Pulmonary artery endothelial cell (primary cell): Measurements from ENCODE around the gene STK4. TPM values are rescaled to one million over a fixed set of nuclear protein-coding genes. Genes with fewer than 3 reads are reported as not detected.
"Not testable (repeated sequence)": the region's sequence is repeated elsewhere in the genome, so short reads cannot be mapped to it uniquely, and the experiment has no call there.

Source experiments
- DNase-seq: peaks from one replicate; pipeline ENCODE4 v3.0.0-alpha.2; 2011; ENCODE audit warnings: low read depth, low spot score
- total RNA-seq: library from RNA; depleted of rRNA; stranded (reverse); fragments of >200 nt; gene quantifications from 2 replicates; pipeline ENCODE4 v1.2.3, GENCODE V29; 2014

The STK4 gene
- total RNA-seq, 1 donor from 2014 or later = 23.4 TPM

DNA sequence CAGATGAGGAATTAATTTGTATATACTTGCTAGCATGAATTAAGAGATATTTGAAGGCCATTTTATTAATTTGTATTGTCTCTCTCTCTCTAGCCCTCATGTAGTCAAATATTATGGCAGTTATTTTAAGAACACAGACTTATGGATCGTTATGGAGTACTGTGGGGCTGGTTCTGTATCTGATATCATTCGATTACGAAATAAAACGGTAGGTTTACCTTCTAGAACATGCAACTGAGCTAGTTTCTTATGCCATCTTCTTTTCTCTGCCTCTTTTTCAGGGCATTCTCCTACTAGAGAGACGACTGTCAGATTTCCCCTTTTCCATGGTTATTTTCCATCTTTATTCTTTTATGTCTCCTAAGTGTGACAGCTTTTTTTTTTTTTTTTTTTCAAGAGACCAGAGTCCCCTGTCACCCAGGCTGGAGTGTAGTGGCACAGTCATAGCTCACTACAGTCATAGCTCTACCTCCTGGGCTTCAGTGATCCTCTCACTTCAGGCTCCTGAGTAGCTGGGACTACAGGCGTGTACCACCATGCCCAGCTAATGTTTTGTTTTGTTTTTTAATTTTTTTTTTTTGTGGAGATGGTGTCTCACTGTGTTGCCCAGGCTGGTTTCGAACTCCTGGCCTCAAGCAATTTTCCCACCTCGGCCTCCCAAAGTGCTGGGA, 15.6 kb downstream of the STK4 start:
- no peak for DNase-seq

DNA sequence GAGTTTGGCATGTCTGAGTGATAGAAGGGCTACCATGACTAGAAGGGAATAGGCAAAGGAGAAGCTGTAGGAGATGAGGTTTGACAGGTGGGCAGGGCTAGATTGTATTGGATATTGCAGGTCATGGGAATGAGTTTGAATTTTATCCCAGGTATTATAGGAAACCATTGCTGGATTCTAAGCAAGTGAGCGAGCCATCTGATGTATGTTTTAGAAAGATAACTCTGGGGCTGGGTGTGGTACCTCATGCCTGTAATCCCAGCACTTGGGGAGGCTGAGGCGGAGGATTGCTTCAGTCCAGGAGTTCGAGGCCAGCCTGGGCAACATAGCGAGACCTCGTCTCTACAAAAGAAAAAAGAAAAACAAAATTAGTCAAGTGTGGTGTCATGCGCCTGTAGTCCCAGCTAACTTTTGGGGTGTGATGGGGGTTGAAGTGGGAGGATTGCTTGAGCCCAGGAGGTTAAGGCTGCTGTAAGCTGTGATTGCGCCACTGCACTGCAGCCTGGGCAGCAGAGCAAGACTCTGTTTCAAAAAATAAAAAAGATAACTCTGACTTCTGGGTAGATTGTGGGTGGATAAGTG, 16.9 kb downstream of the STK4 start:
- no peak for DNase-seq

DNA sequence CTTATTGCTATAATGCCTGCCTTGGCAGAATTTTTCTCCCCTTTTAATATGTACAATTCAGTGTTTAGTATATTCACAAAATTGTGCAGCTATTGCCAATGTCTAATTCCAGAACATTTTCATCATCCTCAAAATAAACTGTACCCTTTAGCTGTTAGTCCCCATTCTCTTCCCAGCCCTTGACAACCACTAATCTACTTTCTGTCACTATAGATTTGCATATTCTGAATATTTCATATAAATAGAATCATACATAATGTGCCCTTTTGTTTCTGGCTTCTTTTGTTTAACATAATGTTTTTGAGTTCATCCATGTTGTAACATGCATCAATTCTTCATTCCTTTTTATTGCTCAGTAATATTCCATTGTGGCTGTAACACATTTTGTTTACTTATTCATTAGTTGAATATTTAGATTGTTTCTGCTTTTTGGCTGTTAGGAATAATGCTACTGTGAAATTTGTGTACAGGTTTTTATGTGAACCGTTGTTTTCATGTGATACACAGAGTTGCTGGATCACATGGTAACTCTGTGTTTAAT, 22.4 kb downstream of the STK4 start:
- DNase-seq = no peak

DNA sequence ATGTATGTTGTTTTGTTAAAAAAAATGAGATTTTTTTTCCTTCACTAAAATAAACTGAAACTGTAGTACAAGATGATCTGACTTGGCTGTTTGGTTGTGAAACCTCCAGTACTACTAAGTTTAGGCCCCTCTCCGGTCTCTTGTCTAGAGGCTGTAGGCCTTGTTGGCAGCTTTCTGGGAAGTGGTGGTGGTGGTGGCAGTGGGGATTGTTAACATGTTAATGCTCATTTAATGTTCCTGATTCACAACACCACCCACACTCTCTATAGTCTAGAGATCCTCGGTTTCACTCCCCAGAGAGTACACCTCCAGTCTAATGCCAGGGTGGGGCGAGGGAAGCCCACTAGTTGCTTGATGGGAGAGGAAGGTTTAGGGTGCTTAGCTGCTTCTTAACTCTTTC, 24.1 kb downstream of the STK4 start:
- no peak for DNase-seq

DNA sequence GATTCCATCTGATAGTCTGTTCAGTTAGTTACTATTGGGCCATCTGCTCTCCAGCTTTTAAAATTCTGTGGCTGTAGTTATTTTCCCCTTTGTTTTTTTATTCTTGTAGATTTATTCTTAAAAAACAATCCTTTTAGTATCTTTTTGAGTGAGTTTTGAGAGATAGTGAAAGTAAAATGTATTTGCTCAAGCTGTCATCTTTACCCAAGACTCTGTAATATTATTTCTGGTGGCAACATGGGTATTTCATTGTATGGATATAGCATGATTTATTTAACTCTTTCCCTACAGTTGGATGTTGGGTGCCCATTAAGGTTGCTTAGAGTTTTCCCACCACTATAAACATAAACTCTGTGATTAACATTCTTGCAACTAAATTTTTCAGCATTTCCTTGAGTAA, 24.6 kb downstream of the STK4 start:
- no peak for DNase-seq

DNA sequence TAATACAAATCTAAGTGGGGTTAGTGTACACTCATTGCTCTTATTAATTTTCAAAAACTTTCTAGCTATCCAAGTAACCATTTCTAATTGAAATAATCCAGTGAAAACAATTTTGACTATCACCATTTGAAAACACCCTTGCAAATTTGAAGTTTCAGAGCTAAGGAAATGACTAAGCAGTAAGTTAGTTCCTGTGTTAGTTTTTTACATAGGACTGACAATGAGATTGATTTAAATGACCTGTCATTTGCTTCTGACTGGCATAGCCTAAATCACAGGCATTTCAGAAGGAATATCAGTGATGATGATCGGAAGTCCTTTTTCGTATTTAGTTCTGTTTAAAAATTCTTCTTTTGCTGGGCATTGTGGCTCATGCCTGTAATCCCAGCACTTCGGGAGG, 27.0 kb downstream of the STK4 start:
- peak; percentile 32 for DNase-seq

DNA sequence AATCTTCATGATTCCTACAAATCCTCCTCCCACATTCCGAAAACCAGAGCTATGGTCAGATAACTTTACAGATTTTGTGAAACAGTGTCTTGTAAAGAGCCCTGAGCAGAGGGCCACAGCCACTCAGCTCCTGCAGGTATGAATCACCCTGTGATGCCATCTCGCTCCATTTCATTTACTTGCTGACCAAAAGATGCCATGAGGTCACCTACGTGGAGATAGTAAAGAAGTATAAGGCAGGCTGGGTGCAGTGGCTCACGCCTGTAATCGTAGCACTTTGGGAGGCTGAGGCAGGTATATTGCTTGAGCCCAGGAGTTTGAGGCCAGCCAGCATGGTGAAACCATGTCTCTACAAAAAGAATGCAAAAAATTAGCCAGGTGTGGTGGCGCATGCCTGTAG, 30.9 kb downstream of the STK4 start:
- no peak for DNase-seq

DNA sequence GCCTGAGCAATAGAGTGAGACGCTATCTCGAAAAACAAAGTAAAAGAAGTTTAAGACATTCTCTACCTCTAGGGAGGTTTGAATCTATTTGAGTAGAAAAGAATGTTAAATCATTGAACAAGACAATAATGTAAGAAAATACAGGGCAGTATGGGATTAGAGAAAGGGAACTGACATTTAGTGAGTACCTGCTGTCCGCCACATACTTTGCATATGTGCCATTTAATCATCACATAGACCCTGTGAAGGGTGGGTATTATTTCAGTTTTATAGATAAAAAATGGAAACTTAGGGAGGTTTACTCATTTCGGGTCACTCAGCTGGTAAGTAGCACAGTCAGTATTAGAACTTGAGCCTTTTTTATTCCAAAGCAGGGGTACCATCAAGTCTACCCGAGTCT, 31.4 kb downstream of the STK4 start:
- DNase-seq = no peak

DNA sequence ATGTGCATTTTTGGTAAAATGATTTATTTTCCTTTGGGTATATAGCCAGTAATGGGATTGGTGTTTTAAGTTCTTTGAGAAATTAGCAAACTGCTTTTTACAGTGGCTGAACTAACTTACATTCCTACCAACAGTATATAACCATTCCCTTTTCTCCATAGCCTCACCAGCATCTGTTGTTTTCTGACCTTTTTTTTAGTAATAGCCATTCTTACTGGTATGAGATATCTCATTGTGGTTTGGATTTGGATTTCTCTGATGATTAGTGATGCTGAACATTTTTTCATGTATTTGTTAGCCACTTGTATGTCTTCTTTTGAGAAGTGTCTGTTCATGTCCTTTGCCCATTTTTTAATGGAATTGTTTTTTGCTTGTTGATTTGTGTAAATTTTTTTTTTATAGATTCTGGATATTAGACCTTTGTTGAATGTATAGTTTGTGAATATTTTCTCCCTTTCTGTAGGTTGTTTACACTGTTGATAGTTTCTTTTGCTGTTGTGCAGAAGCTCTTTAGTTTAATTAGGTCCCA, 42.3 kb downstream of the STK4 start:
- DNase-seq = no peak

DNA sequence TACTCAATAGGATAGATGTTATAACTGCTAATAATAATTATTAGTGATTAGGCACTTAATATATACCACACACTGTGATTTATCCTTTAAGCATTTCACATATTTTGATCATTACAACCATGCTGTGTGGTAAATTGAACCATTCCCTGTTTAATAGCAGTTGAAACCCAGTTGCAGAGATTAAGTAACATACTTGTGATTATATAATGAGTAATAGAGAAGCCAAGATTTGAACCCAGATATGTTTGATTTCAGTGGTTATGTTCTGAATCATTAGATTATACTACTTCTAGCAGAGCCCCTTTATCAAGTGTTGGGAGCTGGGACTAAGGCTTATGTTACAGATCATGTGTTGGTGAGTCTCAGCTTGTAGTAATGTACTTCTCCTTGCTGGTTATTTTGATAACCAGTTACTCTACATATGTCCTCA, 44.1 kb downstream of the STK4 start:
- DNase-seq = no peak

DNA sequence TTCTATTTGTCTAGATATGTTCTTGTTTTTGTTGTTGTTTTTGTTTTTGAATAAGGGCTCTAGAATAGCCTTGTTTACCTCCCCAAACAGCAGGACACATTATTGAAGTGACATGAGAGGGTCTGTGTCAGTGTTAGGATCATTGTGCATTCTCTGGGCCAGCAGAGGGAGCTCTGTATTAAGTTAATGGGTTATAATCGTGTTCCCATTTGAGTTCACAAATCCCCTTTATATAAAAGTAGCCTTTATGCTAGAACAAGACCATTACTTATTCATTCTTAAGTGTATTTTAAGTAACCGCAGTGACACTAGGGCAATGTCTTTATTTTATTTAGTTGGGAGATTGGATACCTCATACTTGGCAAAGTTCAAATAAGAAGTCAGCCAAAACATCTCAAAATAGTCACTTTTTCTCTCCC, 44.8 kb downstream of the STK4 start:
- DNase-seq = peak; percentile 7

DNA sequence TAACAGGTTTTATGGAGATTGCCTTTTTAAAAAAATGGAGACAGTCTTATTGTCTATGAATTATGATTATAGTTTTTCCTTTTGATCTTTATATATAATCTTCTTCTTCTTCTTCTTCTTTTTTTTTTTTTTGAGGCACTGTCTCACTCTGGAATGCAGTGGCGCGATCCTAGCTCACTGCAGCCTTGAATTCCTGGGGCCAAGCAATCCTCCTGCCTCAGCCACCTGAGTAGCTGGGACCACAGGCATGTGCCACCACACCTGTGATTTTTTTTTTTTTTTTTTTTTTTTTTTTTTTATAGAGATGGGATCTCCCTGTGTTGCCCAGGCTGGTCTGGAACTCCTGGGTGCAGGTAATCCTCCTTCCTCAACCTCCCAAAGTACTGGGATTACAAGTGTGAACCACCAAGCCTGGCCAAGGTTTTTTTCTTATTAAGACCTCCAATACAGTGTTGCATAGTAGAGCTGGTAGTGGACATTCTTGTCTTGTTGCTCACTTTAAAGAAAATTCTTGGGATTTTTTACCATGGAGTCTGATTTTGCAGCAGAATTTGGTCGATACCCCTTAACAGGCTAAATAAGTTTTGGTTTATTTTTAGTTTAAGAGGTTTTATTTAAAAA, 46.5 kb downstream of the STK4 start:
- DNase-seq = no peak

DNA sequence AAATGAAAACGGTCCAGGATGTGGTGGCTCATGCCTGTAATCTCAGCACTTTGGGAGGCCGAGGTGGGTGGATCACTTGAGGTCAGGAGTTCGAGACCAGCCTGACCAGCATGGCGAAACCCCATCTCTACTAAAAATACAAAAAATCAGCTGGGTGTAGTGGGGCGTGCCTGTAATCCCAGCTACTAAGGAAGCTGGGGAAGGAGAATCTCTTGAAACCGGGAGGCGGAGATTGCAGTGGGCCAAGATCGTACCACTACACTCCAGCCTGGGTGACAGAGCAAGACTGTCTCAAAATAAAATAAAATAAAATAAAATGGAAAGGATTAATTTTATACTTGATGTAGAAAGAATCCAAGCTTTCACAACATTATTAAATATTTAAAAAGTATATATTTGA, 47.8 kb downstream of the STK4 start:
- not testable (repeated sequence) for DNase-seq

DNA sequence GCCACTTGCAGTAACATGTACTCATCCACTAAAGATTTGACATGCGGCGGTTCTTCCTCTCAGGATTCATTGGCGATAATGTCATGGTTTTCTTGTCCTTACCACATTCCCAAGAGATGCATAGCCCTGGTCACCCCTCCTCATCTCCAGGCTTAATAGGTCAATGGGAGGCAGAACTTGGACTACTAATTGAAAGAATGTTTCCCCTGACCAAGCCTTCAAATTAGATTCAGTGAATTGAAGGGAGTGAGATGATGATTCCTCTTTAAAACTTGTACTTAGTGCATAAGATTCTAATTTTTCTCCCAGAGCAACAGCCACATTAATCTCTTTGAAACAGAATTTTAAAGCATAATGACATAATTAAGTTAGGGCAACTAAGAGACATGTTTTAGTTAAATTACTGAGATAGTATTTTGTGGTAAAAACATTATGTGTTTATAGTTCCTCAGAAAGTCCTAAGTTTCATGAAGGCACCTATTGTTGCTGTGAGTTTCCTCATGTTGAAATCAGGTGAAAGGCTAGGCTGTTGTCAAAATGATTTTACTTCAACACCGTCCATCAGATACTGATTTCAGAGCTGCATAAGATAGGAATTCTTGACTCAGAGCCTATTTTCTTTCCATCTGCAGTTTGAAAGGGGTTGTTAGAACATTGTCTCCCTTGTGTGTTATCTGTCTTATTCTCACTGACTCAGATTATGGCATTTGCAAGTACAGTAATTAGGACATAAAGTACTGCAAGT, 48.5 kb downstream of the STK4 start:
- DNase-seq = no peak

DNA sequence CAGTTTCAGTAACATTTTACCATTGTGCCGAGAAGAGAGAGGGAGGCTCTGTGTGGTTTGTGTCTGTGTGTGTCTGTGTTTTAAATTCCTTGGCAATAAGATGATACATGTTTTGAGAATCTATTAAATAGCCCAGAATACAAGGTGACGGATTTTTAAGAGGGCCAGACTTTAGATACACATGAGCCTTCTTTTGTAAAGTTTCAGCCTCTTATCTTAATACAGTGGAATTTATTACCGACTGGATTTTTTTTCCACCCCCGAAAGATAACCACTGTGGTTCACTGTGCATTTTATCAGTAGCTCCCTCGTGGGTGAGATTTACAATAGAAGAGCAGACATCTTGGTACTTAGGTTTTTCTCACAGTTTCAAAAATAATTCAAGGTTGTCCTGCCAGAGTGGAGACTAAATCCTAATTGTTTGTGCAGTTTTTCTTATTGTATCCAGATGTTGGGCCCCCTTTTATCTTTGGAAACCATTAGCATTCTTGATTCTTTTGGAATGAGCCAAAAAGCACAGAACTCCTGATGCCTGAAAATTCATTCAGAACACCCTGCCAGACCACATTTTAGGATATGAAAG, 49.9 kb downstream of the STK4 start:
- DNase-seq = no peak

DNA sequence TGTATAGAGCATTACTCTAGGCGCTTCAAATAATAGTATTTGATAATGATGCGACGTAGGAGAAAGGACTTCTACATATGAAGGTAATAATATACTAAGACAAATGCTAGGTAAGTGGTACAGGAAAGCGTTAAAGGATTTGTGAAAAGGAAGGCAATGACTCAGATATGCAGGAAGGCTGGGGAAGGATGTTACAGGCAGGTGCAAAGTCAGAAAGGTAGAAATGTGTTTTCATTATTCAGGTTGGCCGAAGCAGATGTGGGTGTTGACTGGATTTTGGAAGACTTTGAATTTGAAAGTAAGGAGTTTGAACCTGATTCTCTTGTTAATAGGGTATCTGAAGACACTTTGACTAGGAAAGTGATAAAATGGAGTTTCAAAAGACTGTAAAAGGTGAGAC, 51.0 kb downstream of the STK4 start:
- no peak for DNase-seq

DNA sequence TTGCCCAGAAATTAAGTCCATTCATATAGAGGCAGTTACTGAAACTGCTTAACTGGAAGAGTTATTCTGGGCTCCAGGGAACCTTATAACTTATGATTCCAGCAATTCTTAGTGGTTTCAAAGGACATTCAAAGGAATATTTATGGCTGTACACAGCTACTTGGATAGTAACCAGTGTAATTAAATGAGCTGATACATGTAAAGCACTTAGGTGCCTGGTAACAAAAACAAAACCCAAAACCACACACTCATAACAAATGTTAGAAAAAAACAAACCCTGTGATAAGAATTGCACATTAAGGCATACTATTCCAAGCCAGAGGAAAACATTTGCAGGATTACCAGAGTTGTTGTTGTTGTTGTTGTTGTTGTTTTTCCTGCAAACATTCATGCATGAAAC, 51.5 kb downstream of the STK4 start:
- no peak for DNase-seq

DNA sequence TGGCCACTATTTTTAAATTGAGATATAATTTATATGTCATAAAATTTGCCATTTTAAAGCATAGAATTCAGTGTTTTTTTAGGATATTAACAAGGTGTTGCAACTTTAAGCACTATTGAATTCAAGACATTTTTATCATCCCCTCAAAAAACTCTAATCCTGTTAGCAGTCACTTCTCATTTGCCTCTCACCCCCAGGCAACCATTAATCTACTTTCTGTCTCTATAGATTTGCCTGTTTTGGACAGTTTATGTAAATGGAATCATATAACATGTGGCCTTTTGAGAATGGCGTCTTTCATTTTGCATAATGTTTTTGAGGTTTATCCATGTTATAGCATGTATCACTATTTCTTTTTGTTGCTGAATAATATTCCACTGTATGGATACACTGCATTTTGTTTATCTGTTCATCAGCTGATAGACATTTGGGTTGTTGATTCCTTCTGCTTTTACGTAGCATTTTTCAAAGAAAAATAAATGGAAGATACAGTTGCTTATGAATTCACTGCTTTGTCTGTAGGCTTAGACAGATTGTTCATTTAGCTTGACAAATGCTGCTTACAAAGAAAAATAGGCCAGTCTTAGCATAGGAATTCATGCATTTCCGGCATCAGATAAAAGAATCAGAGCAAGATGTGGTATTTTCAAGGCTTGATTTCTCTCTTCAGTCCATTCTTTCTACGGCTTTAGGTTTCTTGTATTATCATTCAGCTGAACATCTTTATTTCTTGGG, 52.9 kb downstream of the STK4 start:
- no peak for DNase-seq

DNA sequence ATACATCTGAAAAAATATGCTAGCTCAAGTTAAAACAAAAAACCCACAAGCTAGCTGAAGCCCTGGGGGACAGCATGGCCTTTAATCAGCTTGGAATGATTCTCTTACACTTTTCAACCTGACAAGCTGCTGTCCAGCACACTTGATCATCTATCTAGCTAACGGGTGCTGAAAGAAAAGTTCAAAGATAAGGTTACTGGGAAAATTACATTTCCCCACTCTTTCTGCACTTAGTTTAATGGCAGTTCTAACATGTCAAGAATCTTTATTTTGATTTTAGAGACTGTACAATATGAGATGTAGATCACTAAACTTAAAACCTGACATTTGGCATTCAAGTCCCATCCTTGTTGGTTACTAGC, 53.4 kb downstream of the STK4 start:
- no peak for DNase-seq

DNA sequence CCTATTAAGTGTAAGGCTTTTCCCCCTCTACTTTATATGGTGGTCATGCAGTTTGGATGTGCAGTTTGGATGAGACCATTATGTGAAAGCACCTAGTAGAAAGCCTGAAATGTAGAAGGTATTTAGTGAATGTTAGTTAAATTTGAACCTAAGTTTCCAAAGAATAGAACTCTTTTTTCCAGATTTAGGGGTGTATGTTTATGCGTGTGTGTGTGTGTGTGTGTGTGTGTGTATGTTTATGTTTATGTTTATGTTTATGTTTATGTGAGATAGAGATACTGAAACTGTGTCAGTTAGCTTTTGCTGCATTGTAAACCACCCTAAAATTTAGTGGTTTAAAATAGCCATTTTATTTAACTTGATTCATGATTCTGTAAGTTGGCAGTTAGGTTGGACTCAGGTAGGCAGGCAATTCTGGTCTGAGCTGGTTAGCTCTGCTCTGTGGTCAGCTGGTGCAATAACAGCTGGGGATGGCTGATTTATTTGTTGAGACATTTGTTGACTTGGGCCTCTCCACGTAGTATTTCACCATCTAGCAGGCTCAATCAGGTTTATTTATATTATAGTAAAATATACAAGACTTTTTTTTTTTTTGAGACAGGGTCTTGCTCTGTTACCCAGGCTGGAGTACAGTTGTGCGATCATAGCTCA, 54.0 kb downstream of the STK4 start:
- no peak for DNase-seq
